M059J (cell line): ENCODE measurements around the gene HFE. TPM values are rescaled to one million over a fixed set of nuclear protein-coding genes. Genes with fewer than 3 reads are reported as not detected.

ENCODE experiments used
- DNase-seq: peaks from one replicate; pipeline ENCODE4 v3.0.0-alpha.2; 2012; ENCODE audit warnings: low read depth
- total RNA-seq: library from RNA; depleted of rRNA; stranded (reverse); fragments of >200 nt; shearing (Covaris generic); gene quantifications from 2 replicates; pipeline ENCODE4 v1.2.3, GENCODE V29; 2014; rRNA removed

HFE gene
- total RNA-seq, 1 experiment from 2014 or later: 20.6 TPM

- DNase-seq: no peak
Observed at GRCh38 chr6:26133730-26134129, 46.5 kb downstream of the HFE start.

- DNase-seq: no peak
Observed at GRCh38 chr6:26136321-26136720, 49.1 kb downstream of the HFE start.

GRCh38 chr6:26140254-26140966, 53.2 kb downstream of the HFE start:
- no peak for DNase-seq

- no peak for DNase-seq
Observed at GRCh38 chr6:26140967-26141294, 53.7 kb downstream of the HFE start.

GRCh38 chr6:26141378-26141904, 54.2 kb downstream of the HFE start:
- DNase-seq: no peak

- DNase-seq: no peak
Observed at GRCh38 chr6:26142026-26142425, 54.8 kb downstream of the HFE start.

Other genes with a start within 250 kb of the HFE start
- gene SLC17A3, start 213.2 kb upstream of the HFE start, total RNA-seq: not detected in 2 replicates
- gene SLC17A2, start 156.7 kb upstream of the HFE start, total RNA-seq: not detected in 2 replicates
- gene TRIM38, start 124.6 kb upstream of the HFE start, total RNA-seq: 9.6 and 13.9 TPM in 2 replicates